Lung (tissue), 12 donors: ENCODE data around the gene SLC17A7. TPM values are rescaled to one million over a fixed set of nuclear protein-coding genes. Genes with fewer than 3 reads are reported as not detected.
"Not testable (repeated sequence)": the region's sequence is repeated elsewhere in the genome, so short reads cannot be mapped to it uniquely, and the experiment has no call there.

Source experiments
- ATAC-seq: fragments of 200-7000 bp; cut with Tn5 transposase; one replicate; pipeline ENCODE4 v1.9.1; 2020; ENCODE audit warnings: moderate number of reproducible peaks; ENCODE audit not compliant: insufficient read depth, low FRiP score
- DNase-seq, 3 donors: peaks; one replicate each; pipeline ENCODE4 v3.0.0-alpha.2; 2013 to 2017
- H3K27ac ChIP-seq, 2 donors: one replicate each; pipeline ENCODE4 v1.5.1; 2013; ENCODE audit warnings: mild to moderate bottlenecking in 2 of 2, moderate library complexity in 2 of 2, control low read depth in 1 of 2, inconsistent platforms in 1 of 2, low read depth in 1 of 2, low read length in 1 of 2
- H3K27me3 ChIP-seq, 3 donors: one replicate each; pipeline ENCODE4 v1.5.1; 2013; ENCODE audit warnings: low read length in 2 of 3; ENCODE audit not compliant: control insufficient read depth in 3 of 3, insufficient read depth in 3 of 3
- H3K36me3 ChIP-seq, 4 donors: one replicate each; pipeline ENCODE4 v1.5.1; 2013; ENCODE audit warnings: low read length in 4 of 4, mild to moderate bottlenecking in 1 of 4, moderate library complexity in 1 of 4; ENCODE audit not compliant: control insufficient read depth in 4 of 4, insufficient read depth in 4 of 4
- H3K4me1 ChIP-seq, 5 donors: one replicate each; pipeline ENCODE4 v1.5.1; 2013; ENCODE audit warnings: low read length in 5 of 5, mild to moderate bottlenecking in 2 of 5, moderate library complexity in 1 of 5; ENCODE audit not compliant: control insufficient read depth in 5 of 5, insufficient read depth in 5 of 5
- H3K4me3 ChIP-seq: one replicate; pipeline ENCODE4 v1.5.1; 2013; ENCODE audit warnings: mild to moderate bottlenecking, control low read depth, moderate library complexity
- H3K9ac ChIP-seq, 2 donors: one replicate each; pipeline ENCODE4 v1.5.1; 2013; ENCODE audit warnings: low read length in 2 of 2, control low read depth in 1 of 2; ENCODE audit not compliant: insufficient read depth in 1 of 2
- H3K9me3 ChIP-seq, 4 donors: one replicate each; pipeline ENCODE4 v1.5.1; 2013; ENCODE audit warnings: low read length in 3 of 4, mild to moderate bottlenecking in 1 of 4, moderate library complexity in 1 of 4; ENCODE audit not compliant: control insufficient read depth in 4 of 4, insufficient read depth in 3 of 4
- WGBS, 2 donors: extraction: QIAGEN DNeasy Blood & Tissue Kit; methylation state at CpG; one replicate each; pipeline ENCODE4 v1.1.7; 2013; 5-methylcytosine and 5-hydroxymethylcytosine counted together
- polyA plus RNA-seq, 2 donors: library from polyadenylated mRNA; stranded (reverse); fragments of 200-250 nt; gene quantifications; one replicate each; pipeline ENCODE4 v1.2.1, GENCODE V29; 2013
- total RNA-seq, 2 donors: library from RNA; depleted of rRNA in 1 of 2; stranded (reverse); fragments of >200 nt in 1 of 2; gene quantifications; one replicate each; pipeline ENCODE4 v1.2.1, GENCODE V29; 2014 to 2021
- TF ChIP-seq, protein P1 (sequence below): IDR thresholded peaks from 2 replicates; pipeline ENCODE4 v1.5.1; 2012; ENCODE audit warnings: mild to moderate bottlenecking; ENCODE audit errors: control extremely low read depth, extremely low read depth
- donor health status: control.
- donor health status: control.
- donor health status: Bipolar disorder and iron deficiency.
- donor health status: healthy.
- donor health status: DM: yes; HTN: yes; CAD: no.

SLC17A7 gene
- total and polyA plus RNA-seq, 4 donors: 0.10 to 0.51 (median 0.30) TPM

GRCh38 chr19:49474542-49474924, 33.2 kb upstream of the SLC17A7 start:
- Histone ChIP-seq H3K9ac (peak overlapping the region in 1 of 2 donors; percentile 70), H3K4me1 (peaks cover 0 to 11% (median 4%) of the 10 kb centered on the region in 5 donors), H3K36me3 (peaks cover 0 to 6% (median 0%) of the 10 kb centered on the region in 4 donors), H3K27ac (peak overlapping the region; percentile 41 to 84), H3K4me3 (peak overlapping the region; percentile 42), H3K27me3 (peaks cover 0 to 3% (median 0%) of the 10 kb centered on the region in 3 donors), H3K9me3 (no peaks in the 10 kb centered on the region)
- ATAC-seq (no peak), DNase-seq (no peak)
- WGBS, 2 donors: 6 to 11% methylated on average over 11 of the region's 11 CpGs
- TF ChIP-seq, protein P1, sequence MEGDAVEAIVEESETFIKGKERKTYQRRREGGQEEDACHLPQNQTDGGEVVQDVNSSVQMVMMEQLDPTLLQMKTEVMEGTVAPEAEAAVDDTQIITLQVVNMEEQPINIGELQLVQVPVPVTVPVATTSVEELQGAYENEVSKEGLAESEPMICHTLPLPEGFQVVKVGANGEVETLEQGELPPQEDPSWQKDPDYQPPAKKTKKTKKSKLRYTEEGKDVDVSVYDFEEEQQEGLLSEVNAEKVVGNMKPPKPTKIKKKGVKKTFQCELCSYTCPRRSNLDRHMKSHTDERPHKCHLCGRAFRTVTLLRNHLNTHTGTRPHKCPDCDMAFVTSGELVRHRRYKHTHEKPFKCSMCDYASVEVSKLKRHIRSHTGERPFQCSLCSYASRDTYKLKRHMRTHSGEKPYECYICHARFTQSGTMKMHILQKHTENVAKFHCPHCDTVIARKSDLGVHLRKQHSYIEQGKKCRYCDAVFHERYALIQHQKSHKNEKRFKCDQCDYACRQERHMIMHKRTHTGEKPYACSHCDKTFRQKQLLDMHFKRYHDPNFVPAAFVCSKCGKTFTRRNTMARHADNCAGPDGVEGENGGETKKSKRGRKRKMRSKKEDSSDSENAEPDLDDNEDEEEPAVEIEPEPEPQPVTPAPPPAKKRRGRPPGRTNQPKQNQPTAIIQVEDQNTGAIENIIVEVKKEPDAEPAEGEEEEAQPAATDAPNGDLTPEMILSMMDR: no peak

DNA sequence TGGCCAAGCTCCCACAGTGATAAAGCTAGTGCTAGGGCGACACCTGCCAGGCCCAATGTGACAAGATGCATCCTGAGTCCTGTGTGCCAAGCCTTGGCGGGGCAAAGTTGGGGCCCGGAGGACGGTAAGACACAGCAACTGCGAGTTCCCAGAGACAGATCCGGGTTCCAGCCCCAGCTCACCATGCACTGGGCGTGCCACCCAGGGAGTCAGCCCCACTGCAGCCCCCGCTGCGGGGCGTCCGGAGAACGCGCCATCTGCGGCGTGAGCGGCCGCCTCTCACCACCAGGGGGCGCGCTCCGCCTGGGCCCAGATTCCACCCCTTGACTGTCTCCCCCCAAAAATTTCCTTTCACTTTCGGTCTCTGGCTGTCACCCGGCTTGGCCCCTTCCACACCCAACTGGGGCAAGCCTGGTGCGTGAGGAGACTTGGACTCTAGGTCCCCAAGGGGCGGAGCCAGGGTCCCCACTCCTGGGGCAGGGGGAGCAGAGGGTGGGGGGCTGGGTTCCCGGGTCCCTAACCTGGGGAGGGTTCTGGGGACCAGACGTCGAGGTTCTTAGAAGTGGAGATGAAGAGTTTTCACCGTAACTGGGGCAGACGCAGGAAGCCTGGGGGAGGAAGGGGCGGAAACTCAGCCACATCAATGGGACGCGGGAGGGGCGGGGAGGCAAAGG, 32.7 kb upstream of the SLC17A7 start, which contains the start of gene FLT3LG:
FLT3LG (plus strand) TSS at position 348 of the 674 bp plus-strand sequence. CDS start 425 bp downstream, outside the sequence.
- H3K9ac ChIP-seq: peak within 1 kb of the TSS; percentile 63 to 70
- H3K36me3 ChIP-seq: peaks cover 0 to 8% (median 0%) of the 10 kb centered on the region in 4 donors
- TF ChIP-seq, protein P1: peak; percentile 97
- DNase-seq (peak; percentile 82 to 85 (median 82)), ATAC-seq (peak; percentile 82)
- H3K9me3 ChIP-seq: no peaks in the 10 kb centered on the region
- 1% methylated on average over 33 of the region's 33 CpGs for WGBS, 2 donors
- H3K27me3 ChIP-seq: peaks cover 0 to 3% (median 0%) of the 10 kb centered on the region in 3 donors
- H3K4me1 ChIP-seq: peaks cover 0 to 11% (median 4%) of the 10 kb centered on the region in 5 donors
- H3K27ac ChIP-seq: peak within 1 kb of the TSS; percentile 41 to 84
- H3K4me3 ChIP-seq: peak within 1 kb of the TSS; percentile 43

GRCh38 chr19:49473501-49473867, 32.2 kb upstream of the SLC17A7 start:
- Histone ChIP-seq H3K9ac (peak overlapping the region in 1 of 2 donors; percentile 70), H3K4me1 (peaks cover 0 to 11% (median 4%) of the 10 kb centered on the region in 5 donors), H3K4me3 (peak overlapping the region; percentile 43), H3K27ac (peak overlapping the region in 1 of 2 donors; percentile 84)
- not testable (repeated sequence) for H3K27me3 ChIP-seq, H3K36me3 ChIP-seq, H3K9me3 ChIP-seq, ATAC-seq, DNase-seq
- 70 to 75% methylated on average over 9 of the region's 9 CpGs for WGBS, 2 donors

GRCh38 chr19:49472936-49473335, 31.6 kb upstream of the SLC17A7 start:
- Histone ChIP-seq H3K27me3 (peaks cover 0 to 3% (median 0%) of the 10 kb centered on the region in 3 donors), H3K9ac (no peak overlapping the region), H3K9me3 (no peaks in the 10 kb centered on the region), H3K36me3 (peaks cover 0 to 11% (median 0%) of the 10 kb centered on the region in 4 donors), H3K4me3 (no peak overlapping the region), H3K4me1 (peaks cover 0 to 11% (median 4%) of the 10 kb centered on the region in 5 donors), H3K27ac (no peak overlapping the region)
- TF ChIP-seq, protein P1: no peak
- ATAC-seq (no peak), DNase-seq (no peak)
- WGBS, 2 donors: 64 to 65% methylated on average over 9 of the region's 9 CpGs
